ENCODE data around the gene KRTAP10-12.
"Not testable (repeated sequence)": the region's sequence is repeated elsewhere in the genome, so short reads cannot be mapped to it uniquely, and the experiment has no call there.

DNA sequence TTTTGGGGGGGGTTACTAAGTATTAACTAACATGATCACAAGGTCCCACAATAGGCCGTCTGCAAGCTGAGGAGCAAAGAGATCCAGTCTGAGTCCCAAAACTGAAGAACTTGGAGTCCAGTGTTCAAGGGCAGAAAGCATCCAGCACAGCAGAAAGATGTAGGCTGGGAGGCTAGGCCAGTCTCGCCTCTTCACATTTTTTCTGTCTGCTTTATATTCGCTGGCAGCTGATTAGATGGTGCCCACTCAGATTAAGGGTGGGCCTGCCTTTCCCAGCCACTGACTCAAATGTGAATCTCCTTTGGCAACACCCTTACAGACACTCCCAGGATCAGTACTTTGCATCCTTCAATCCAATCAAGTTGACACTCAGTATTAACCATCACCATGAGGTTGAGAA is 7.2 kb upstream of the KRTAP10-12 start:
- TF ChIP-seq, protein P1, sequence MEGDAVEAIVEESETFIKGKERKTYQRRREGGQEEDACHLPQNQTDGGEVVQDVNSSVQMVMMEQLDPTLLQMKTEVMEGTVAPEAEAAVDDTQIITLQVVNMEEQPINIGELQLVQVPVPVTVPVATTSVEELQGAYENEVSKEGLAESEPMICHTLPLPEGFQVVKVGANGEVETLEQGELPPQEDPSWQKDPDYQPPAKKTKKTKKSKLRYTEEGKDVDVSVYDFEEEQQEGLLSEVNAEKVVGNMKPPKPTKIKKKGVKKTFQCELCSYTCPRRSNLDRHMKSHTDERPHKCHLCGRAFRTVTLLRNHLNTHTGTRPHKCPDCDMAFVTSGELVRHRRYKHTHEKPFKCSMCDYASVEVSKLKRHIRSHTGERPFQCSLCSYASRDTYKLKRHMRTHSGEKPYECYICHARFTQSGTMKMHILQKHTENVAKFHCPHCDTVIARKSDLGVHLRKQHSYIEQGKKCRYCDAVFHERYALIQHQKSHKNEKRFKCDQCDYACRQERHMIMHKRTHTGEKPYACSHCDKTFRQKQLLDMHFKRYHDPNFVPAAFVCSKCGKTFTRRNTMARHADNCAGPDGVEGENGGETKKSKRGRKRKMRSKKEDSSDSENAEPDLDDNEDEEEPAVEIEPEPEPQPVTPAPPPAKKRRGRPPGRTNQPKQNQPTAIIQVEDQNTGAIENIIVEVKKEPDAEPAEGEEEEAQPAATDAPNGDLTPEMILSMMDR (IDR thresholded peaks at IDR 0.05): not testable (repeated sequence)
- TF ChIP-seq POLR2AphosphoS5 (IDR thresholded peaks at IDR 0.05; ENCODE audit: low read depth, low read length); SIN3A (IDR thresholded peaks at IDR 0.05; ENCODE audit: borderline replicate concordance, insufficient read depth, low read depth, low read length): not testable (repeated sequence)
- TF ChIP-seq, protein P2, sequence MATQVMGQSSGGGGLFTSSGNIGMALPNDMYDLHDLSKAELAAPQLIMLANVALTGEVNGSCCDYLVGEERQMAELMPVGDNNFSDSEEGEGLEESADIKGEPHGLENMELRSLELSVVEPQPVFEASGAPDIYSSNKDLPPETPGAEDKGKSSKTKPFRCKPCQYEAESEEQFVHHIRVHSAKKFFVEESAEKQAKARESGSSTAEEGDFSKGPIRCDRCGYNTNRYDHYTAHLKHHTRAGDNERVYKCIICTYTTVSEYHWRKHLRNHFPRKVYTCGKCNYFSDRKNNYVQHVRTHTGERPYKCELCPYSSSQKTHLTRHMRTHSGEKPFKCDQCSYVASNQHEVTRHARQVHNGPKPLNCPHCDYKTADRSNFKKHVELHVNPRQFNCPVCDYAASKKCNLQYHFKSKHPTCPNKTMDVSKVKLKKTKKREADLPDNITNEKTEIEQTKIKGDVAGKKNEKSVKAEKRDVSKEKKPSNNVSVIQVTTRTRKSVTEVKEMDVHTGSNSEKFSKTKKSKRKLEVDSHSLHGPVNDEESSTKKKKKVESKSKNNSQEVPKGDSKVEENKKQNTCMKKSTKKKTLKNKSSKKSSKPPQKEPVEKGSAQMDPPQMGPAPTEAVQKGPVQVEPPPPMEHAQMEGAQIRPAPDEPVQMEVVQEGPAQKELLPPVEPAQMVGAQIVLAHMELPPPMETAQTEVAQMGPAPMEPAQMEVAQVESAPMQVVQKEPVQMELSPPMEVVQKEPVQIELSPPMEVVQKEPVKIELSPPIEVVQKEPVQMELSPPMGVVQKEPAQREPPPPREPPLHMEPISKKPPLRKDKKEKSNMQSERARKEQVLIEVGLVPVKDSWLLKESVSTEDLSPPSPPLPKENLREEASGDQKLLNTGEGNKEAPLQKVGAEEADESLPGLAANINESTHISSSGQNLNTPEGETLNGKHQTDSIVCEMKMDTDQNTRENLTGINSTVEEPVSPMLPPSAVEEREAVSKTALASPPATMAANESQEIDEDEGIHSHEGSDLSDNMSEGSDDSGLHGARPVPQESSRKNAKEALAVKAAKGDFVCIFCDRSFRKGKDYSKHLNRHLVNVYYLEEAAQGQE (IDR thresholded peaks at IDR 0.05; ENCODE audit: insufficient read depth in 1 of 2, low read depth in 2 of 2, low read length in 1 of 2): not testable (repeated sequence)

Data from Panc1 (cell line).